ENCODE data around the gene SKOR2. TPM values are rescaled to one million over a fixed set of nuclear protein-coding genes. Genes with fewer than 3 reads are reported as not detected.

The SKOR2 gene
- total and polyA plus RNA-seq, 2 of the 13 experiments (the other 11 are each of a cell fraction or from before 2014, with no cell fraction given): not detected

DNA sequence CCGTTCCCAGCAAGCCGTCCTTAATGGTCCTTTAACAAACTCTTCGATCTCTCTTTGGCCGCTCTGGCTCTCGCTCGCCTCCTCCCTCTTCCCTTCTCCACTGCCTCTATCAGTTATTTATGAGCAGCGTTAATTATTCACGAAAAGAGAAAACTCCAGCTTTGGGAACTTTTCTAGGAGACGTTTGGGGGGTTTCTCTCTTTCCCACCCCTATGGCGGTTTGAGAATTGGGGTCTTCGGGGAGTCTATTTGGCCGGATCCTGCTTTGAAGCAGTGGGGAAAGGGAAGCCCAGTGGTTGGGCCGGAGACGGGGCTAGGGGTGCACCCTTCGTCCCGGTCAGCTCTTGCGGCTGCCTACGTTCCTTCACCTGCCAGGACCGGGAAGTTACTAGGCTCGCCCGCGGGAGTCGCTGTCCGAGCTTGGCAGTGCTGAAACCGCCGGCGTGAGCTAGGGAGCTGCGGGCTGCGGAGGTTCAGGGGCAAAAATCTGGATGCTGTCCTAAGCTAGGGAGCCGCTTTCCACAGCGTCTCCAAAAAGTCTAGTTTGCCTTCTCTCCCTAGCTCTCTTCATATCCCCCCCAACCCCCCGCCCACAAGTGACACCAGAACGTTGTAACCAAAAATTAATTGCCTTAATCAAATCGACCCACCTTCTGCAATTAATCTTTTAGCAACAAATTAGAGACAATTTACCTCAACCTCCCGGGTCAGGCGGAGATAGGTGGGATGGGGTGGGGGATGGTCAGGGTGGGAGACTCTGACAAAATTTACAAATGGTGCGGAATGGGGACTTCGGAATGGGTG is 8.9 kb upstream of the SKOR2 start (continued):
- TF ChIP-seq, protein P1, sequence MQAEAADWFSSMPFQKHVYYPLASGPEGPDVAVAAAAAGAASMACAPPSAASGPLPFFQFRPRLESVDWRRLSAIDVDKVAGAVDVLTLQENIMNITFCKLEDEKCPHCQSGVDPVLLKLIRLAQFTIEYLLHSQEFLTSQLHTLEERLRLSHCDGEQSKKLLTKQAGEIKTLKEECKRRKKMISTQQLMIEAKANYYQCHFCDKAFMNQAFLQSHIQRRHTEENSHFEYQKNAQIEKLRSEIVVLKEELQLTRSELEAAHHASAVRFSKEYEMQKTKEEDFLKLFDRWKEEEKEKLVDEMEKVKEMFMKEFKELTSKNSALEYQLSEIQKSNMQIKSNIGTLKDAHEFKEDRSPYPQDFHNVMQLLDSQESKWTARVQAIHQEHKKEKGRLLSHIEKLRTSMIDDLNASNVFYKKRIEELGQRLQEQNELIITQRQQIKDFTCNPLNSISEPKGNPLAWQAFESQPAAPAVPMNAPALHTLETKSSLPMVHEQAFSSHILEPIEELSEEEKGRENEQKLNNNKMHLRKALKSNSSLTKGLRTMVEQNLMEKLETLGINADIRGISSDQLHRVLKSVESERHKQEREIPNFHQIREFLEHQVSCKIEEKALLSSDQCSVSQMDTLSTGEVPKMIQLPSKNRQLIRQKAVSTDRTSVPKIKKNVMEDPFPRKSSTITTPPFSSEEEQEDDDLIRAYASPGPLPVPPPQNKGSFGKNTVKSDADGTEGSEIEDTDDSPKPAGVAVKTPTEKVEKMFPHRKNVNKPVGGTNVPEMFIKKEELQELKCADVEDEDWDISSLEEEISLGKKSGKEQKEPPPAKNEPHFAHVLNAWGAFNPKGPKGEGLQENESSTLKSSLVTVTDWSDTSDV (CRISPR knock-in tag; IDR thresholded peaks at IDR 0.05): no peak
- TF ChIP-seq, protein P2, sequence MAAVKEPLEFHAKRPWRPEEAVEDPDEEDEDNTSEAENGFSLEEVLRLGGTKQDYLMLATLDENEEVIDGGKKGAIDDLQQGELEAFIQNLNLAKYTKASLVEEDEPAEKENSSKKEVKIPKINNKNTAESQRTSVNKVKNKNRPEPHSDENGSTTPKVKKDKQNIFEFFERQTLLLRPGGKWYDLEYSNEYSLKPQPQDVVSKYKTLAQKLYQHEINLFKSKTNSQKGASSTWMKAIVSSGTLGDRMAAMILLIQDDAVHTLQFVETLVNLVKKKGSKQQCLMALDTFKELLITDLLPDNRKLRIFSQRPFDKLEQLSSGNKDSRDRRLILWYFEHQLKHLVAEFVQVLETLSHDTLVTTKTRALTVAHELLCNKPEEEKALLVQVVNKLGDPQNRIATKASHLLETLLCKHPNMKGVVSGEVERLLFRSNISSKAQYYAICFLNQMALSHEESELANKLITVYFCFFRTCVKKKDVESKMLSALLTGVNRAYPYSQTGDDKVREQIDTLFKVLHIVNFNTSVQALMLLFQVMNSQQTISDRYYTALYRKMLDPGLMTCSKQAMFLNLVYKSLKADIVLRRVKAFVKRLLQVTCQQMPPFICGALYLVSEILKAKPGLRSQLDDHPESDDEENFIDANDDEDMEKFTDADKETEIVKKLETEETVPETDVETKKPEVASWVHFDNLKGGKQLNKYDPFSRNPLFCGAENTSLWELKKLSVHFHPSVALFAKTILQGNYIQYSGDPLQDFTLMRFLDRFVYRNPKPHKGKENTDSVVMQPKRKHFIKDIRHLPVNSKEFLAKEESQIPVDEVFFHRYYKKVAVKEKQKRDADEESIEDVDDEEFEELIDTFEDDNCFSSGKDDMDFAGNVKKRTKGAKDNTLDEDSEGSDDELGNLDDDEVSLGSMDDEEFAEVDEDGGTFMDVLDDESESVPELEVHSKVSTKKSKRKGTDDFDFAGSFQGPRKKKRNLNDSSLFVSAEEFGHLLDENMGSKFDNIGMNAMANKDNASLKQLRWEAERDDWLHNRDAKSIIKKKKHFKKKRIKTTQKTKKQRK (IDR thresholded peaks at IDR 0.05; ENCODE audit: low read length): no peak
- TF ChIP-seq RFX3 (CRISPR knock-in tag; IDR thresholded peaks at IDR 0.05) (no peak), GFI1 (CRISPR knock-in tag; IDR thresholded peaks at IDR 0.05; ENCODE audit: borderline replicate concordance) (no peak), ZNF572 (CRISPR knock-in tag; IDR thresholded peaks at IDR 0.05) (no peak), NBN (conservative IDR thresholded peaks at IDR 0.05) (no peak), IRF2 (CRISPR knock-in tag; IDR thresholded peaks at IDR 0.05) (0 out of 2 replicates have a peak, but pooled peaks have one; percentile 27), RAD21 (CRISPR knock-in tag; IDR thresholded peaks at IDR 0.05) (no peak), ZNF878 (CRISPR knock-in tag; IDR thresholded peaks at IDR 0.05) (0 out of 2 replicates have a peak, but pooled peaks have one; percentile 29), MAFK (conservative IDR thresholded peaks at IDR 0.05 in 1 of 2, IDR thresholded peaks at IDR 0.05 in 1 of 2; ENCODE audit: low read length in 2 of 2) (no peak), ZNF207 (IDR thresholded peaks at IDR 0.05; ENCODE audit: borderline replicate concordance) (no peak), ISX (CRISPR knock-in tag; conservative IDR thresholded peaks at IDR 0.05) (no peak), NFYB (CRISPR knock-in tag; IDR thresholded peaks at IDR 0.05) (no peak), ZNF160 (CRISPR knock-in tag; IDR thresholded peaks at IDR 0.05) (0 out of 2 replicates have a peak, but pooled peaks have one; percentile 34), RXRA (CRISPR knock-in tag; IDR thresholded peaks at IDR 0.05) (no peak), ZZZ3 (CRISPR knock-in tag; IDR thresholded peaks at IDR 0.05; ENCODE audit: borderline replicate concordance) (no peak), ZNF317 (CRISPR knock-in tag; IDR thresholded peaks at IDR 0.05) (no peak), MBD4 (IDR thresholded peaks at IDR 0.05; ENCODE audit: borderline replicate concordance, low read length) (no peak), TOPORS (CRISPR knock-in tag; IDR thresholded peaks at IDR 0.05) (no peak), KAT2B (IDR thresholded peaks at IDR 0.05; ENCODE audit: borderline replicate concordance, low read depth, low read length) (no peak)
- TF ChIP-seq, protein P3, sequence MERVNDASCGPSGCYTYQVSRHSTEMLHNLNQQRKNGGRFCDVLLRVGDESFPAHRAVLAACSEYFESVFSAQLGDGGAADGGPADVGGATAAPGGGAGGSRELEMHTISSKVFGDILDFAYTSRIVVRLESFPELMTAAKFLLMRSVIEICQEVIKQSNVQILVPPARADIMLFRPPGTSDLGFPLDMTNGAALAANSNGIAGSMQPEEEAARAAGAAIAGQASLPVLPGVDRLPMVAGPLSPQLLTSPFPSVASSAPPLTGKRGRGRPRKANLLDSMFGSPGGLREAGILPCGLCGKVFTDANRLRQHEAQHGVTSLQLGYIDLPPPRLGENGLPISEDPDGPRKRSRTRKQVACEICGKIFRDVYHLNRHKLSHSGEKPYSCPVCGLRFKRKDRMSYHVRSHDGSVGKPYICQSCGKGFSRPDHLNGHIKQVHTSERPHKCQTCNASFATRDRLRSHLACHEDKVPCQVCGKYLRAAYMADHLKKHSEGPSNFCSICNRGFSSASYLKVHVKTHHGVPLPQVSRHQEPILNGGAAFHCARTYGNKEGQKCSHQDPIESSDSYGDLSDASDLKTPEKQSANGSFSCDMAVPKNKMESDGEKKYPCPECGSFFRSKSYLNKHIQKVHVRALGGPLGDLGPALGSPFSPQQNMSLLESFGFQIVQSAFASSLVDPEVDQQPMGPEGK (CRISPR knock-in tag; IDR thresholded peaks at IDR 0.05): 0 out of 2 replicates have a peak, but pooled peaks have one; percentile 16

All from HepG2 (cell line).